HFFc6 (cell line): ENCODE data around the gene TBC1D5. TPM values are rescaled to one million over a fixed set of nuclear protein-coding genes. Genes with fewer than 3 reads are reported as not detected.

ENCODE experiments used
- DNase-seq: peaks from one replicate; pipeline ENCODE4 v3.0.0-alpha.2; 2018
- H3K27ac Mint-ChIP-seq: 2 replicates; pipeline ENCODE4 v1.8.0; 2020; ENCODE audit warnings: mild to moderate bottlenecking, mixed read lengths
- H3K27me3 Mint-ChIP-seq: 2 replicates; pipeline ENCODE4 v1.8.0; 2021; ENCODE audit warnings: mild to moderate bottlenecking, moderate library complexity, mixed read lengths; ENCODE audit not compliant: insufficient read depth
- H3K36me3 Mint-ChIP-seq: 2 replicates; pipeline ENCODE4 v1.8.0; 2021; ENCODE audit warnings: low read depth, mixed read lengths
- H3K4me1 Mint-ChIP-seq: 2 replicates; pipeline ENCODE4 v1.8.0; 2020; ENCODE audit warnings: low read depth, mixed read lengths
- H3K4me3 Mint-ChIP-seq: 2 replicates; pipeline ENCODE4 v1.8.0; 2020; ENCODE audit warnings: mild to moderate bottlenecking, moderate library complexity, mixed read lengths
- H3K9me3 Mint-ChIP-seq: 2 replicates; pipeline ENCODE4 v1.8.0; 2020; ENCODE audit warnings: mild to moderate bottlenecking, mixed read lengths
- CTCF ChIP-seq: fragments of 200-600 bp; sonication (generic); IDR thresholded peaks from 2 replicates; pipeline ENCODE4 v1.5.0; 2021; ENCODE audit warnings: antibody characterized with exemption, mild to moderate bottlenecking
- total RNA-seq, 6 experiments: library from RNA; stranded (reverse); fragmentation: NEBNext Ultra II Directional; extraction: Animal tissue kit (Norgen Biotek cat#: 25700); gene quantifications; 2 replicates in 1 of 6; 3 replicates in 5 of 6; pipeline ENCODE4 v1.2.3, GENCODE V29; 2021

TBC1D5 gene
- total RNA-seq, 6 experiments from 2014 or later, result 37.2 to 46.0 (median 40.1) TPM

GRCh38 chr3:17478673-17479072, 263.8 kb downstream of the TBC1D5 start:
- DNase-seq, result peak; percentile 83
- Mint-ChIP-seq H3K27me3 (no peaks in the 10 kb centered on the region), H3K36me3 (no peaks in the 10 kb centered on the region), H3K27ac (peak overlapping the region; percentile 69), H3K9me3 (no peaks in the 10 kb centered on the region), H3K4me1 (peaks cover 20% of the 10 kb centered on the region), H3K4me3 (no peak overlapping the region)
- no peak for TF ChIP-seq CTCF

- TF ChIP-seq CTCF, result peak; percentile 77
- Mint-ChIP-seq H3K4me3 (no peak overlapping the region), H3K4me1 (peaks cover 19% of the 10 kb centered on the region), H3K9me3 (no peaks in the 10 kb centered on the region), H3K27me3 (no peaks in the 10 kb centered on the region), H3K27ac (no peak overlapping the region), H3K36me3 (no peaks in the 10 kb centered on the region)
- DNase-seq, result no peak
These were observed 268.7 kb downstream of the TBC1D5 start for GRCh38 chr3:17473761-17474160.

- H3K27ac Mint-ChIP-seq, result no peak overlapping the region
- 0 out of 2 replicates have a peak, but pooled peaks cover 4% of the 10 kb centered on the region for H3K36me3 Mint-ChIP-seq
These were observed 272.5 kb downstream of the TBC1D5 start for GRCh38 chr3:17469954-17470353.

GRCh38 chr3:17469520-17469919, 272.9 kb downstream of the TBC1D5 start:
- no peak overlapping the region for H3K4me3 Mint-ChIP-seq
- DNase-seq, result no peak
- H3K9me3 Mint-ChIP-seq, result no peaks in the 10 kb centered on the region
- TF ChIP-seq CTCF, result no peak
- H3K4me1 Mint-ChIP-seq, result peaks cover 29% of the 10 kb centered on the region
- 0 out of 2 replicates have a peak, but pooled peaks cover 5% of the 10 kb centered on the region for H3K36me3 Mint-ChIP-seq
- no peak overlapping the region for H3K27ac Mint-ChIP-seq
- H3K27me3 Mint-ChIP-seq, result no peaks in the 10 kb centered on the region

More at GRCh38 chr3:17469954-17470353, 272.5 kb downstream of the TBC1D5 start:
- Mint-ChIP-seq H3K4me3 (no peak overlapping the region), H3K9me3 (no peaks in the 10 kb centered on the region), H3K27me3 (no peaks in the 10 kb centered on the region), H3K4me1 (peaks cover 30% of the 10 kb centered on the region)
- DNase-seq, result no peak
- TF ChIP-seq CTCF, result no peak

- Mint-ChIP-seq H3K4me1 (peaks cover 26% of the 10 kb centered on the region), H3K27me3 (no peaks in the 10 kb centered on the region), H3K9me3 (no peaks in the 10 kb centered on the region), H3K4me3 (no peak overlapping the region), H3K27ac (peak overlapping the region; percentile 46), H3K36me3 (0 out of 2 replicates have a peak, but pooled peaks cover 5% of the 10 kb centered on the region)
- TF ChIP-seq CTCF, result no peak
- DNase-seq, result peak; percentile 64
These were observed 276.4 kb downstream of the TBC1D5 start for GRCh38 chr3:17466028-17466427.
